Endothelial cell of umbilical vein (primary cell): ENCODE measurements around the gene TARP.

Experiments
- BruUV-seq: library from RNA; stranded (reverse); fragments of 400-500 nt; replicated peaks from 2 replicates; lab custom pipeline; 2021; lab: Mats Ljungman, UMichigan
- CTCF ChIA-PET: fragments of 300-600, 350-600 bp; sonication (Branson Sonifier 250); formaldehyde crosslinking; loops from one replicate; lab custom pipeline; 2021; ENCODE audit warnings: antibody characterized with exemption, inconsistent platforms; lab: Charles Lee
- POLR2A ChIA-PET: fragments of 300-600, 350-600 bp; sonication (Branson Sonifier 250); formaldehyde crosslinking; loops from one replicate; lab custom pipeline; 2021; ENCODE audit warnings: antibody characterized with exemption, inconsistent platforms; lab: Charles Lee
- DNase-seq: peaks from one replicate; pipeline ENCODE4 v3.0.0-alpha.2; 2011; ENCODE audit warnings: low read depth, low spot score
- FAIRE-seq: peaks from 2 replicates; lab custom pipeline; 2011; peaks lifted over from hg19 to GRCh38; lab: Jason Lieb, UNC
- H2AFZ ChIP-seq: 2 replicates; pipeline ENCODE4 v1.6.0; 2012; ENCODE audit warnings: low read depth, low read length, control low read depth, inconsistent platforms
- H3K27ac ChIP-seq: 2 replicates; pipeline ENCODE4 v1.5.1; 2011; ENCODE audit warnings: low read depth, mild to moderate bottlenecking, control low read depth, low read length, moderate library complexity; ENCODE audit not compliant: insufficient read depth
- H3K27me3 ChIP-seq, 2 experiments: 2 replicates each; pipeline versions ENCODE4 v1.6.0 to v1.6.1; 2011; ENCODE audit warnings: low read length in 2 of 2, mixed read lengths in 1 of 2; ENCODE audit not compliant: control insufficient read depth in 2 of 2, insufficient read depth in 2 of 2
- H3K36me3 ChIP-seq, 2 experiments: 2 replicates in 1 of 2; 3 replicates in 1 of 2; pipeline ENCODE4 v1.5.1; 2011; ENCODE audit warnings: low read length in 2 of 2, mild to moderate bottlenecking in 1 of 2, moderate library complexity in 1 of 2; ENCODE audit not compliant: control insufficient read depth in 2 of 2, insufficient read depth in 2 of 2; ENCODE audit errors: extremely low read depth in 1 of 2
- H3K4me1 ChIP-seq: 3 replicates; pipeline ENCODE4 v1.5.1; 2011; ENCODE audit warnings: mild to moderate bottlenecking, low read length; ENCODE audit not compliant: control insufficient read depth, insufficient read depth; ENCODE audit errors: extremely low read depth
- H3K4me2 ChIP-seq: 2 replicates; pipeline ENCODE4 v1.6.1; 2011; ENCODE audit warnings: low read length, control low read depth, mixed read lengths; ENCODE audit not compliant: insufficient read depth
- H3K4me3 ChIP-seq, 3 experiments: fragments of 200-600 bp in 1 of 3; sonication (generic), shearing (Covaris generic) in 1 of 3; replicated peaks in 1 of 3; 2 replicates each; pipeline ENCODE4 v1.5.1; 2011 to 2016; ENCODE audit warnings: control low read depth in 3 of 3, low read length in 3 of 3, mild to moderate bottlenecking in 2 of 3, inconsistent platforms in 1 of 3, low read depth in 1 of 3, moderate library complexity in 1 of 3; ENCODE audit not compliant: insufficient read depth in 1 of 3
- H3K79me2 ChIP-seq: 2 replicates; pipeline ENCODE4 v1.6.0; 2012; ENCODE audit warnings: low read length, inconsistent platforms; ENCODE audit not compliant: control insufficient read depth, insufficient read depth
- H3K9ac ChIP-seq: replicated peaks from 2 replicates; pipeline ENCODE3; 2011; ENCODE audit warnings: low read length, control low read depth; ENCODE audit not compliant: insufficient read depth; ENCODE audit errors: extremely low read depth
- H3K9me1 ChIP-seq: replicated peaks from 3 replicates; pipeline ENCODE4 v1.6.0; 2011; ENCODE audit warnings: mild to moderate bottlenecking, low read length; ENCODE audit not compliant: control insufficient read depth, insufficient read depth; ENCODE audit errors: extremely low read depth
- H3K9me3 ChIP-seq: replicated peaks from 2 replicates; pipeline ENCODE4 v1.5.1; 2012; ENCODE audit warnings: low read length, inconsistent platforms; ENCODE audit not compliant: control insufficient read depth, insufficient read depth
- H4K20me1 ChIP-seq: replicated peaks from 2 replicates; pipeline ENCODE3; 2011; ENCODE audit warnings: mild to moderate bottlenecking, low read length; ENCODE audit not compliant: control insufficient read depth, insufficient read depth; ENCODE audit errors: extremely low read depth
- CTCF ChIP-seq, 2 donors: IDR thresholded peaks; 1 replicate in 1 of 2; 2 replicates in 1 of 2; pipeline ENCODE4 v1.5.1; 2011; ENCODE audit warnings: low read length in 2 of 2, mild to moderate bottlenecking in 2 of 2, moderate library complexity in 2 of 2, control low read depth in 1 of 2, inconsistent platforms in 1 of 2, low read depth in 1 of 2; ENCODE audit not compliant: insufficient read depth in 1 of 2; ENCODE audit errors: extremely low read depth in 1 of 2
- EZH2 ChIP-seq: IDR thresholded peaks from 2 replicates; pipeline ENCODE4 v1.6.1; 2012; ENCODE audit warnings: borderline replicate concordance, low read depth, mild to moderate bottlenecking, moderate library complexity, low read length, inconsistent platforms; ENCODE audit not compliant: severe bottlenecking
- FOS ChIP-seq: IDR thresholded peaks from 2 replicates; pipeline ENCODE4 v1.6.1; 2011; ENCODE audit warnings: mild to moderate bottlenecking, low read length, moderate library complexity, borderline replicate concordance; ENCODE audit not compliant: insufficient read depth
- GATA2 ChIP-seq: IDR thresholded peaks from 2 replicates; pipeline ENCODE4 v1.7.0; 2011; ENCODE audit warnings: low read depth, mild to moderate bottlenecking, moderate library complexity, mixed read lengths, low read length; ENCODE audit not compliant: insufficient read length, insufficient read depth
- JUN ChIP-seq: IDR thresholded peaks from 2 replicates; pipeline ENCODE4 v1.6.1; 2011; ENCODE audit warnings: borderline replicate concordance, low read depth; ENCODE audit not compliant: insufficient read length, insufficient read depth
- MAX ChIP-seq: IDR thresholded peaks from 2 replicates; pipeline ENCODE4 v1.6.1; 2011; ENCODE audit not compliant: insufficient read depth, insufficient read length
- MYC ChIP-seq: IDR thresholded peaks from one replicate; pipeline ENCODE4 v1.6.1; 2011; ENCODE audit warnings: mild to moderate bottlenecking, low read depth, low read length
- POLR2A ChIP-seq: IDR thresholded peaks from 2 replicates; pipeline ENCODE4 v1.6.1; 2012; ENCODE audit warnings: low read depth, mild to moderate bottlenecking, control low read depth, low read length
- POLR2AphosphoS5 ChIP-seq: IDR thresholded peaks from 2 replicates; pipeline ENCODE4 v1.6.1; 2012; ENCODE audit warnings: low read depth, mild to moderate bottlenecking, control low read depth, low read length, moderate library complexity; ENCODE audit not compliant: insufficient read depth
- dilution Hi-C: fragments of 300-500 bp; cut with MboI; formaldehyde crosslinking; loops from one replicate; pipeline ENCODE4 v1.15.0; 2019; ENCODE audit warnings: low sequenced_read_pairs; ENCODE audit not compliant: extremely low pct_ligation_motif_present
- intact Hi-C: fragments of 100-400 bp; cut with micrococcal nuclease; formaldehyde crosslinking; loops from one replicate; pipeline ENCODE4 v1.10.0; 2022

TARP gene

DNA sequence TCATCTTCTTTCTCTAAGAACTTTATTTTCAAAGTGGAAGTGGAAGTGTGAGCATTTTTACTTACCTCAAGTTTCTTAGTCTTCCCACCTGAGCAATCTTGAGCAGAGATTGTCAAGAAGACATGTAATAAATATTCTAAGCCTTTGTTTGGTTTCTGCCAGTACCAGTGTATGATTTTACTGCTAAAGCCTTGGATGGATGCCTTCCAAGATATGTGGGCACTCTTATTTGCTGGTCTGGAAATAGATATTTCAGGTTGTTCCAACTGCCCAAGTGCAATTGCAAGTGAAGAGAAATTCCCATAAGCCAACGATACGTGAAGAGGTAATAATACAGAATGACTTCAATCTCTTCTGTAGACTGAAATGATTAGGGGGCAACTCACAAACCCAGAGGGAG, 18.2 kb upstream of the TARP start:
- no peak for FAIRE-seq
- Histone ChIP-seq H3K9ac (no peak overlapping the region), H3K9me1 (no peaks in the 10 kb centered on the region), H3K36me3 (no peaks in the 10 kb centered on the region), H3K27me3 (peaks cover 2 to 5% of the 10 kb centered on the region in 2 experiments), H3K79me2 (no peaks in the 10 kb centered on the region), H4K20me1 (no peaks in the 10 kb centered on the region), H2AFZ (no peak overlapping the region), H3K4me1 (no peaks in the 10 kb centered on the region), H3K4me2 (no peak overlapping the region), H3K9me3 (no peaks in the 10 kb centered on the region), H3K4me3 (no peak overlapping the region), H3K27ac (no peak overlapping the region)
- no peak for DNase-seq
- intact Hi-C loops = no loop called here
- CTCF ChIA-PET = interaction anchor here (1.3 to 1.4 kb wide), 2 partner anchors 10 to 27 kb away, joined by 3 to 7 read pairs; no protein-coding TSS in a partner anchor
- TF ChIP-seq GATA2 = no peak
- no peak for TF ChIP-seq CTCF (IDR thresholded peaks at IDR 0.05; ENCODE audit: extremely low read depth in 1 of 2, insufficient read depth in 1 of 2, low read depth in 1 of 2, low read length in 2 of 2)
- no peak for TF ChIP-seq MYC
- no peak for TF ChIP-seq FOS
- no peak for TF ChIP-seq POLR2AphosphoS5
- no peak for TF ChIP-seq MAX
- TF ChIP-seq JUN = no peak
- no peak for TF ChIP-seq EZH2
- TF ChIP-seq POLR2A = no peak
- dilution Hi-C loops = no loop called here
- POLR2A ChIA-PET = no interaction called here
- BruUV-seq = no TSS peak
